Superior temporal gyrus (tissue), 1 donor: ENCODE measurements around the gene LRRC15.

Experiments used
- DNase-seq: peaks from one replicate; pipeline ENCODE4 v3.0.0-alpha.2; 2016; ENCODE audit errors: extremely low spot score

The LRRC15 gene

DNA sequence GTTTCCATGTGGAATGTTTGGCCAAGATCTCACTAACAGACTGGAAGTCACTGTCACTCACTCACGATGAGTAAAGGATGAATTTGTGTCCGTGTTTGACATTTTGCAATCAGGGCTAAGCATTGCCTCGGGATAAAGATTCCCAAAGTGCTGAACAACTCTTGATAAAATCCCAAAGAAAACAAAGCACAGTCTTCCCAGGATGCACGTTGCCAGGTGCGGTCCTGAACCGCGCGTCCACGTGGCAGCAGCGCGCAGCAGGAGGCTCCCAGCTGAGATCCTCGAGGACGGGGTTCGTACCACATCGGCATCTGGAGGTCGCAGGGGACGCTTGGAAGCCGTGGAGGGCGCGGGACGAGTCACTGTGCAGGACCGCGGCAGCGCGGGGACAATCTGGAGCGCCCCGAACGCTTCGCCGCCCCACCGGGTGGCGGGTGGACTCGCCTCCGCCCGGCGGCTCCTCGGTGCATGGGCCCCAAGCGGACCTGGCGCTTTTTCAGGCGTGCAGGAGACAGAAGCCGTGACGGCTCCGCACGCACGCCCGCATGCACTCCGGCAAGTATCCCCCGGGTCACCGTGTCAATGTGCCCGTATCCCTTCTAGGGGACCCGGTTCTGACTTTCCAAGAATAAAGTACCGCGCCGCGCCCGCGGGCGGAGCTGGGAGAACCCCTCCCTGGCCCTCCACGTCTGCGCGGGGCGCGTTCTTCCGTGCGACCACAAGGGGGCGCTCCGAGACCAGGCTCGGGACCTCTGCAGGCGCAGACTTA lies 36.1 kb downstream of the LRRC15 start:
- peak; percentile 90 for DNase-seq

DNA sequence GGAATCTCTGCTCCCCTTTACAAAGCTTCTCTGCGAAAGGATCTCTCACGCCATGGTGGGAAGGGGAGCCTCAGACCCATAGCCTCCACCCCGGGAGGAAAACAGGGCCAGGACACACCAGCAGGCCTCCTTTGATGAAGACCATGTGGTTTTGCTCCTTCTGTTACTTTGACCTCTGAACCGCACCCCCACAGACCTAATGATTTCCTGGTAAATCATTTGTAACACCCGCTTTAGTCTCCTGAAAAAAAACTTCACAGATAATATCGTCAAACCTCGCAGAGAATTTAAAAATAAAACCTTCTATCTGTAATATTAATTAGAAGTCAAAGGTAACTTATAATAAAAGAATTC lies 36.7 kb downstream of the LRRC15 start:
- DNase-seq, result no peak

DNA sequence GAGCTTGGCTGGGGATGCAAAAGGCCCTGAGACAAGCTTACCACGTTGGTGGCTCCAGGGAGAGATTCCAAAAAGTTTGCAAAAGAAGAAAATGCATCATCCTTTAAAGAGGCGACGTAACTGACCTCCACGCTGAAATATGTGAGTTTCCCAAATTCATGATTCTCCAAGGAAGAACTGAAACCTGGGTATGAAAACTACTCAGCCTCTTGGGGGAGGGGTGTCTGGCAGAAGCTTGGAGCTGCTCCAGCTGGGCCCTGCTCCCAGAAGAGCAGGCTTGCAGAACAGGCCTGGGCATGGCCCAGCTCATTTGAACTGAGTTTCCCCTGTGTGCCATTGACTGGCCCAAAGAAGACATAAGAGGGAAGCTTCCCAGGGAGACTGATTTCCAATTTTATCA lies 39.0 kb downstream of the LRRC15 start:
- no peak for DNase-seq

DNA sequence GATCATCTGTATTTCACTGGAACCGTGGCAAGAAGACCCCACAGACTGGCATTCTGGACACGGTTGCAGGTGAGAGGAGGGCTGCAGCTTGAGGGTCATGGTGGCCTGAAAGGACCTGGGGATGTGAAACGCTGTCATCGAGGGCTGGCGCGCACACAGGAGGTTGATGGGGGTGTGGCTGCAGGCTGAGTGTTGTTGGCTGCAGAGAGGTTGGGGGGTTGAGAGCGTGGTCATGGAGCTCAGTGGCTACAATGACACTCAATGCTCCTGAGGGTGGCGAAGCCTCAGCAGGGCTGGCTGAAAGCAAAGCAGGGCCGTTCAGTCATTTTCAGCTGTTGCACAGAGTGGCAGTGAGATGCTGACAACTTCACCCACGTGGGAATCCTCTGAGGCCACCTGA lies 39.4 kb downstream of the LRRC15 start:
- no peak for DNase-seq

DNA sequence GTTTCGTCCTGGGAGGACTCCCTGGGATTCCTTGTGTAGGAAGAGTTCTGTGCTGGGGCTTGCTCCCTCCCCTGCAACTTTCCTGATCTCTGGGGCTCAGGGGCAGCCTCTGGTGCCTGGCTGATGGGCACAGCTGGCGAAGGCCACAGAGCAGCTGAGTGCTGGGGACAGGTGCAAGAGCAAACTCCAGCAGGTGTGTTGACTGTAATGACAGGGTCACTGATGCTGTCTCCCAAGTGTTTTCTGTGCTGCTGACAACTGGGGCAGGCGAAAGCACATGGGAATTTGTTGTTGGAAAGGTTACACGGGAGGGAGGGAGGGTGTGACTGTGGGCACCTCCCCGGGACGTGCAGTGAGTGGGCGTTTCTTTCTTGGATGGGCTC lies 40.0 kb downstream of the LRRC15 start:
- DNase-seq, result no peak

DNA sequence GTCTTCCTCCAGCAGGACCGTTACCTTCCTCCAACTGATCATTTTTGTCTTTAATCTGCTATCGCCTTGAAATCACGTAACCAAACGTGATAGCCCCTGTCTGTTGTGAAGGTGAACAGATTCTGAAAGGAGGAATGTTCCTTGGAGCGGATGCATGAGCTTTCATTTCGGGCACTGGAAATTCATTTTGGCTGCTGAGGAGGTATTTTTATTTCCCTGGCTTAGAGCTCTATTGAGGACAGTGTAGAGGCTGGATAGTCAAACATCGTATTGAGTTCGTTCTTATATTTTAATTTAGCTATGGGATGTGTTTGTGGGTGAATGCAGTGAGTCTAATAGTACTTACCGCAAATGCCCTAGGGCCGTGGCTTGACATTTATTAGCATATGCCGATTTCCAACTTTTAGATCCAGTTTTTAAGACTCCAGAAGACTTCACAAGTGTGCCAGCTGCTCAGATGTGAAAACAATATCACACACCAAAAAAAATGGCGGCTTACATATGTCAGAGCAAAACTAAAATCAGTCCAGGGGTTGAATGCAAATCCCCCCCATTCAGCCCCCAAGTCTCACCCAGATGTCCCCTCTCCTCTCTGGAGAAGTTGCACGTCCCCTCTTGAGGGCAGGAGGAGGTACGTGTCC lies 40.5 kb downstream of the LRRC15 start:
- DNase-seq, result no peak

DNA sequence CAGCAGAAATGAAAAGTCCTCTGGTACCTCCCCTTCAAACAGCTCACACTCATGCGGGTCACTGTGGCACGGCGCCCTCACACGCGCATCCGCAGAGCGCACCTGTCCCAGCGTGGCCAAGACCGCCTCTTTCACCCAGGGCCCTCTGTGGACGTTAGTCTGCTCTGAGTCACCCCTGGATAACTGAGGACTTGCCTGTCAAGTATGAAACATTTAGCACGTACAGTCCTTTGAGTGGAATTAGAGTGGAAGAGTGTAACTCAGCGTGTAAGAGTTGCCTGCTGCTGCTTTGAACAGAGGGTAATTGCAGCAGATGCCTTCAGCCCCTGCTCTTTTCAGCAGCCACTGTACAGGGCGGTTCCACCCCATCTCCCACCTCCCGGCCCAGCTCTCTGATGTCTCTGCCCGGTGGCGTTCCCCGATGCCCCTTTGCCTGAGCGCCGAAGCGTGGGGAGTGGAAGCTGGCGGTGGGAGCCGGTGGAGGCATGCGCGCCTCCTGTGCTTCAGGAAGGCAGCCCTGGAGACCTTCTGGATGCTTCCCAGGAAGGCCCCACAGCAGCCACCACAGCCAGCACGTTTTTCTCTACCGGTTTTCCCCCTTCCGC lies 41.4 kb downstream of the LRRC15 start:
- no peak for DNase-seq

DNA sequence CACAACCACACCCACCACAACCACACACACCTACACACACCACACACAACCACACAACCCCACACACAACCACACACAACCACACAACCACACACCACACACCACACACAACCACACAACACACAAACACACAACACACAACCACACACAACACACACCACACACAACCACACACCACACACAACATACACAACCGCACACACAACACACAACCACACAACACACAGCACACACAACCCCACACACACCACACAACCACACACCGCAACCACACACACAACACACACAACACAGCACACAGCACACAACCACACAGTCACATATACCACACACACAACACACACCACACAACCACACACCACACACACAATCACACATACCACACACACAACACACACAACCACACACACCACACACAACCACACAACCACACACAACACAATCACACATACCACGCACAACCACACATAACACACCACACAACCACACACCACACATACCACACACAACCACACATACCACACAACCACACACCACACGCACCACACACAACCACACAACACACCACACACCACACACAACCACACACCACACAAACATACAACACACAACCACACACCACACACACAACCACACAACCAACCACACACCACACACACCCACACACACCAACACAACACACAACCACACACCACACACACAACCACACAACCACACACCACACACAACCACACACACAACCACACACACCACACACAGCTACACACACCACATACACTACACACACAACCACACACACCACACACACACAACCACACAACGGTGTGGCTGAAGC lies 42.1 kb downstream of the LRRC15 start:
- DNase-seq, result no peak

DNA sequence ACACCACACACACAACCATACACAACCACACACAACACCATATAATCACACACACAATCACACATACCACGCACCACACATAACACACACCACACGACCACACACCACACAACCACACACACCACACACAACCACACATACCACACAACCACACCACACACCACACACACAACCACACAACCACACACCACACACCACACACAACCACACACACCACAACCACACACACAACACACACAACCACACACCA lies 42.6 kb downstream of the LRRC15 start:
- DNase-seq, result no peak

DNA sequence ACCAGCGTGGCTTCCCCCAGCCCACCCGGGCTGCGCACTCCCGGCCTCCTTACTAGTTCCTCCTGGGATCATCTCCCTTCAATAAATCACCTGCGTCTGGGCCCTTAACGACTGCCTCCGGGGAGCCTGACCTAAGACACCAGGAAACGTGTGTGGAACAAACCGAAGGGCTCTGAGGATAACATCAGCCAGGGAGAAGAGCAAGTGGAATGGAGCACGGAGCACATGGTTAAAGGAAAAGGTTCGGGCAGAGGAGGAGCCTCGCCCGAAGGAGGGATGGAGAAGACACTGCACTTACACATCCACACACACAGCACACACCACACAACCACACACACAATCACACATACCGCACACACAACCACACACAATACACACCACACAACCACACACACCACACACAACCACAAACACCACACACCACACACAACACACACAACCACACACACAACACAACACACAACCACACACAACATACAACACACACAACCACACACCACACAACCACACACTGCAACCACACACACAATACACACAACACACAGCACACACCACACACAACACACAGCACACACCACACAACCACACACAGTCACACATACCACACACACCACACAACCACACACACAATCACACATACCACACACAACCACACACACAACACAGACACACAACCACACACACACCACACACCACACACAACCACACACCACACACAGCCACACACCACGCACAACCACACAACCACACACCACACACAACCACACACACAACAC lies 43.2 kb downstream of the LRRC15 start:
- no peak for DNase-seq

DNA sequence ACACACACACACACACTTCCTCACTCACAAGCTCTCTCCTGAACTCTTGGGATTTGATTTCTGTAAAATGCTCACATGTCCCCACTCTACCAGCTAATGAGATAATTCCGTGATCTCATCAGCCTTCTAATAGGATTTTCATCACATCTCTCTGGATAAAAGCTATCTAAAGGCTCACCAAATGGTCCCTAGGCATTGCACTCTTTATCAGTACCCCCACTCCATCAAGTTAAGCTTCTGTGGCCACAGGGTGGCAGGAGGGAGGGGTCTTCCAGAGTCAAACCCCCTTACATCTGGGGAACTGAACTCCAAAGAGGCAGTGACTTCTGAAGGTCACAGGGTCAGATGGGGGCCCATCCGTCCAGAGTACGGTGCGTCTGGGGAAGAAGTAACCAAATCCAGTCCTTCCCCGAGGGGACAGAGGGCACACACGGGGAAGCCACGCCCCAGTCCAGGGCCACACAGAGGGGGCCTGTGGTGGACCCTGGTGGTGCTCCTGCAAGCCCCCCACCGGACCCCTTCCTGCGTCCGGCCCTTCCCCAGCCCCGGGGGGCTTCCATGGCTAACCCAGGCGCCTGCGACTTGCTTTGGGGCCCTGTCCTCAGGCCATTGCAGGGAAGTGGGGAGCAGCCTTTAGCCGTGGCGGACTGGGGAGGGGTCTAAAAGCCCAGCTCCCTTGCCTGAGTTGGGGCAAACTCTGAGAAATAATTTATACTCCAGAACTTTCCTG lies 44.0 kb downstream of the LRRC15 start:
- DNase-seq, result no peak

DNA sequence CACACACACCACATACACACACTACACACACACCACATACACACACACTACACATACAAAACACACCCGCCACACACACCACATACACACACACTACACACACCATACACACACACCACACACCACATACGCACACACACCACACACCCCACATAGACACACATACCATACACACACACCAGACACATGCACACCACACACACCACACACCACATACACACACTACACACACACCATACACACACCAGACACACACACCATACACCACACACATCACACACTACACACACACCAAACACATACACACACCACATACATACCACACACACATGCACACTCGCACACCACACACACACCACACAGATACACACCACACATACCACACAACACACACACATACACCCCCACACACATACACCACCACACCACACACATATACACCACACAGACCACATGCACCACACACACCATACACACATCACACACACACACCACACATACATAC lies 44.7 kb downstream of the LRRC15 start:
- no peak for DNase-seq

DNA sequence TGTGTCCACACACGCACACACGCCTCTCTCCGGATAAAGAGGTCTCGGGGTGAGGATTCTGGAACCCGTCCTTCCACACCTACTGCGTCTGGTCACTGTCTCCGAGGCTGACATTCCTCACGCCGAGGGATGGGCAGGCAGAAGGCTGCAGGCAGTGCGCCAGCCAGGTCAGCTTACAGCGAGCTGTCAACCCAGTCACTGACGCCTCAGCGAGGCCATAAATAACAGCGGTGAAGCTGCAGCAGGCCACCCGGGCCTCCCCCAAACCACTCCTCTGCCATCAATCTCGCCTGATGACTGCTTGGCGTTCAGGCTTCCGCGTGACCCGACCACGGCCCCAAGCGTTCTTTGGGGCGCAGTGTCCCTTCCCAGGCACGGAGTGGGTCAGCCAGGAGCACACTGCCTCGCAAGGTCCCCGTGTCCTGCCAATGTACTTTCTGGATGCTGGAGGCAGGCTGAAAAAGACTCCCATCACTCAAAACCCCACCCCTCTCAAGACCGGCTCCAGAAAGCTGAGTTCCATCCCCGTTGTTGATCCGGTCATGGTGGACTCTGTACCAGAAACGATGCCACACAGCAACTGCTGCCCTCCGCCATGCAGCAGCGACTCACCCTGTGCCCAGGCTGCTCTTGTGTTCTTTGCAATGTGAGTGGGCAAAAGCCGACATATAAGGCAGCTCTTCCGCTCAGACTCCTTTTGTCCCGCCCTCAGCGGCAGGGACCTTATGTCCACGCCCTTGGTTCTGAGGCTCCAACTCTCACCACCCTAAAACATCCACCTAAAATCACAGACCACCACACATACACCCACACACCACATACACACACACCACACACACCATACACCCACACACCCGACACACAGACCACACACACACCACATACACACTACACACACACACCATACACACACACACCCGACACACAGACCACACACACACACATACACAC lies 45.5 kb downstream of the LRRC15 start:
- DNase-seq, result no peak

DNA sequence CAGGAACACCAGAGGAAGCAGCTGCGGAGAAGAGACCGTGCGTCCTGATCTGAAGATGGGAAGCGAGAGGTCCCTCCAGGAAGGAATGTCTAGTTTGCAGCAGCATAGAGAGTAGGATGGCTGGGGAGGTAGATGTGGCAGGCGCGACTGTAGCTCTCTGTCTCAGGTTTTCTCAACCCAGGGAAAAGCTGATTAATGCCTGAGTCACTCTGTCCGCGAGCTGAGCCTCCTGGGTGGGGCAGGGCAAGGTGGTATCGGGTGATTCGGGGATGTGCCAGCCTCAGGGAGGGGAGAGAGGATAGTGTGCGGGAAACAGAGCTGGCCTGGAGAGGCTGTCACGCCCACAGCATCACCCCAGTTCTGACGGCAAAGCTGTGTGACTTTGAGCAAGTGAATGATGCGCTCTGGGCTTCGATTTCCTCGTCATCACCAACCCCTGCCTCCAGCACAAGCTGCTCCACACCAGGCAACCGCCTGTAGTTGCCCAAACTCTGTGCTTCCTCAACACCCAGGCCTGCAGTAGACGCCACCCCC lies 46.8 kb downstream of the LRRC15 start:
- no peak for DNase-seq

DNA sequence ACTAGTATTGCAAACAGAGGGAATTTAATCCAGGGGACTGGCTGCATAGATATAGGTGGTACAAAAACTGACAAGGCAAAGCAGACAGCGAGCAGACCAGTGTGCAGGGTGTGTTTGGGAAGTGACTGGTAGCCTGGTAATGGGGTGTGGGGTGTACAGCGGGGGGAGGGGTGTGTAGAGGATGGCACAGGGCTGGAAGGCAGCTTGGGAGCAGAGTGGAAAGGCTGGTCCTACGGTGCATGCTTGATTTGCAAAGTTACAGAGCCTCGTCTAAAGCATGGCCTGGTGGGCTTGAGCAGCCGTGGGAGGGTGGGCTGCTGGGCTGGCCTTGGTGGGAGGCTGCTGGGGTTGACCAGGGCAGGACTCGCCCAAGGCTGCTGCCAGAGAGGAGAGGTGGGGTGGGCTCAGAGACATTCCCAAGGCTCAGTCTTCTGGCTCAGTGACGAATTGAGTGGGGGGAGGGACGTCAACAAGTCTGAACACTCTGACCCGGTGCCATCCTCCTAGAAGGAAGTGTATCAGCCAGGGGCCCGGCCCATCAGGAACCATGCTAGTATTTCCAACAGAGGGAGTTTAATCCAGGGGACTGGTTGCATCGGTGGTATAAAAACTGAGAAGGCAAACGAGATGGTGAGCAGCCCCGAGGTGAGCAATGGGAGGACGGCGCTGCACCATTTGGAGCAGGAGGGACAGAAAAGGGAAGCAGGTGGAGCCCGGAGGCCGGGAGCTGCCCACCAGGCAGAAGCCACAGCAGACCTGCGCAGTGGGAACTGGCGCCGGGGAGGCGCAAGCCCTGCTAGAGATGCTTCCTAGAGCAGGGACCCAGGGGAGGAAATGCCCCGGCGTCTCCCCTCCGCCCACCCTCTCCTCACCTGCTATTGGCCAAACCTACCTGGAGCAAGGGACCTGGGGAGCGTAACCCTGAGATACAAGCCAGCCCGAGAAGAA lies 47.6 kb downstream of the LRRC15 start:
- DNase-seq, result no peak

DNA sequence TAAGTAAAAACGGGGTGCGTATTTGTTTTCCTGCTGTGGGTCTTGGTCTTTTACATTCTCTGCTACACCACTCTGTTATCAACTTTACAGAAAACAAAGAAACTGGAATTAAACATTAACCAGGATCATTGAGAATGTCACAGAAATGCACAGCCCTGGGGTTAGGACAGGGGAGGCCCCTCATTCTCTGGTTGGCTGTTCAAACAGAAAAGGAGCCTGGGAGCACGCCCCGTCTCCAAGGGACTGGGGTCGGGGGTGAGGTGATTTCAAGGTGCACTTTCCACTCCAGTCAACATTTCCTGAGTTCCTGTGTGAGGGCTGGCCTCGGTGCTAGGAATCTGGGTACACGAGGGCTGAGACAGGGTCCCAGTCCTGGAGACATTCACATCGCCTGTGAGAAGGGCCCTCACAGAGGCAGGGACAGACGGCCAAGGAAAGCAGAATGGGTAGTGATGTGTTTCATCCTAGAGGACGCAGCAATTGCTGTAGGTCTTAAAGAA lies 48.7 kb downstream of the LRRC15 start:
- no peak for DNase-seq

DNA sequence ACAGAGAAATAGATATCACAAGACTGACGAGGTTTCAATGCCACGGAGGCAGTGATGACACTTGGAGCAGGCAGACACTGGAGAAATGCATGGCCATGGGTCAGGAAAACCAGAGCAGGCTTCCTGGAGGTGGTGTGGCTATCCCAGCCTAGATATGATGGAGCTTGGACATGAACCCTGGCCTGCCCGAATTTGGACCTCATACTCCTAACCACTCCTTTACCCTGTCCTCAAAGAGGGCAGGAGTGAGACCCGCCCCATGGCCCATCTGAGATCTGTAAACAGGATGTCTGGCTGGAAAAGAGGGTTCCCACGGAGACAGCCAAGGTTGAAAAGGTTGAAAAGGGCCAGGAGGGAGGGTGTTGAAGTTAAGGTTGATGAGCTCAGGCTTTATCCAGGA lies 49.4 kb downstream of the LRRC15 start:
- no peak for DNase-seq

DNA sequence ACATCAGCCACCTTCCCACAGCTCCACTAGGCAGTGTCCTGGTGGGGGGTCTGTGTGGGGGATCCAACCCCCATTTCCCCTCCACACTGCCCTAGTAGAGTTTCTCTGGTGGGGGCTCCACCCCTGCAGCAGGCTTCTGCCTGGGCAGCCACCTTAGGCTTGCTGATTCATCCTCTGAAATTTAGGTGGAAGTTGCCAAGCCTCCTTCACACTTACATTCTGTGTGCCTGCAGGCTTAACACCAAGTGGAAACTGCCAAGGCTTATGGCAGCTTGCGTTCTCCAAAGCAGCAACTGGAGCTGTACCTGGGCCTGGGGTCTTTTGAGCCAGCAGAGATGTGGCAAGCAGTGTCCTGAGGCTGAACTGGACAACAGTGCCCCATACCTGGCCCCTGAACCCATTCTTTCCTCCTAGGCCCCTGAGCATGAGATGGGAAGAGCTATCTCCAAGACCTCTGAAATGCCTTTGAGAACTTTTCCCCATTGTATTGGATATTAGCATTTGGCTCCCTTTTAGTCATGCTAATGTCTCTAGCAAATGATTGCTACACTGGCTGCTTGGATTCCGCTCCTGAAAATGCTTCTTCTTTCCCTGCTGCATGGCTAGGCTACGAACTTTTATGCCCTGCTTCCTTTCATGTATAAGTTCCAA lies 50.9 kb downstream of the LRRC15 start:
- no peak for DNase-seq
